ENCODE results near the gene CD2. TPM values are rescaled to one million over a fixed set of nuclear protein-coding genes. Genes with fewer than 3 reads are reported as not detected.

Gene CD2
- total RNA-seq, 1 experiment from 2014 or later, result 0.10 TPM

GRCh38 chr1:116766616-116767469 is 12.6 kb downstream of the CD2 start:
- ChIA-PET CTCF (no interaction called here), POLR2A (no interaction called here)
- ATAC-seq (no peak), DNase-seq (ENCODE audit: low read depth, low spot score) (no peak)
- Histone ChIP-seq H3K36me3 (ENCODE audit: control insufficient read depth, insufficient read depth, low read length) (no peaks in the 10 kb centered on the region), H3K9me3 (ENCODE audit: control insufficient read depth, insufficient read depth, low read depth, low read length) (no peaks in the 10 kb centered on the region), H3K27ac (ENCODE audit: low read length) (no peak overlapping the region), H3K4me3 (ENCODE audit: low read depth in 2 of 2, low read length in 2 of 2) (no peak overlapping the region), H3K27me3 (ENCODE audit: control insufficient read depth, insufficient read depth, low read length) (no peaks in the 10 kb centered on the region), H3K4me1 (ENCODE audit: control insufficient read depth, insufficient read depth, low read length) (no peaks in the 10 kb centered on the region)
- TF ChIP-seq SIN3A (IDR thresholded peaks at IDR 0.05; ENCODE audit: borderline replicate concordance, insufficient read depth, low read depth, low read length) (no peak), CTCF (IDR thresholded peaks at IDR 0.05) (no peak), POLR2AphosphoS5 (IDR thresholded peaks at IDR 0.05; ENCODE audit: low read depth, low read length) (no peak)
- no TSS peak for BruUV-seq (replicated peaks)
- in situ Hi-C loops (cut with HindIII; ENCODE audit: low pct_unique_long_range_greater_than_20kb, low sequenced_read_pairs) (no loop called here), intact Hi-C loops (cut with micrococcal nuclease; ENCODE audit: unreplicated experiment) (no loop called here)

- no peak for DNase-seq (ENCODE audit: low read depth, low spot score)
- Histone ChIP-seq H3K4me3 (ENCODE audit: low read depth in 2 of 2, low read length in 2 of 2) (no peak overlapping the region), H3K4me1 (ENCODE audit: control insufficient read depth, insufficient read depth, low read length) (no peaks in the 10 kb centered on the region), H3K27ac (ENCODE audit: low read length) (no peak overlapping the region), H3K36me3 (ENCODE audit: control insufficient read depth, insufficient read depth, low read length) (no peaks in the 10 kb centered on the region), H3K27me3 (ENCODE audit: control insufficient read depth, insufficient read depth, low read length) (no peaks in the 10 kb centered on the region), H3K9me3 (ENCODE audit: control insufficient read depth, insufficient read depth, low read depth, low read length) (no peaks in the 10 kb centered on the region)
- POLR2A ChIA-PET, result no interaction called here
- TF ChIP-seq POLR2AphosphoS5 (IDR thresholded peaks at IDR 0.05; ENCODE audit: low read depth, low read length), result no peak
- CTCF ChIA-PET, result interaction anchor here (0.5 kb wide), 1 partner anchor 71 kb away, joined by 8 read pairs; no protein-coding TSS in a partner anchor
- BruUV-seq (replicated peaks), result no TSS peak
- intact Hi-C loops (cut with micrococcal nuclease; ENCODE audit: unreplicated experiment), result no loop called here
- in situ Hi-C loops (cut with HindIII; ENCODE audit: low pct_unique_long_range_greater_than_20kb, low sequenced_read_pairs), result no loop called here
- ATAC-seq, result no peak
Measured at GRCh38 chr1:116767782-116768382, 13.7 kb downstream of the CD2 start.

- ChIA-PET CTCF (no interaction called here), POLR2A (no interaction called here)
- in situ Hi-C loops (cut with HindIII; ENCODE audit: low pct_unique_long_range_greater_than_20kb, low sequenced_read_pairs) (no loop called here), intact Hi-C loops (cut with micrococcal nuclease; ENCODE audit: unreplicated experiment) (no loop called here)
- ATAC-seq, result no peak
- TF ChIP-seq SIN3A (IDR thresholded peaks at IDR 0.05; ENCODE audit: borderline replicate concordance, insufficient read depth, low read depth, low read length), result no peak
- TF ChIP-seq, protein P1, sequence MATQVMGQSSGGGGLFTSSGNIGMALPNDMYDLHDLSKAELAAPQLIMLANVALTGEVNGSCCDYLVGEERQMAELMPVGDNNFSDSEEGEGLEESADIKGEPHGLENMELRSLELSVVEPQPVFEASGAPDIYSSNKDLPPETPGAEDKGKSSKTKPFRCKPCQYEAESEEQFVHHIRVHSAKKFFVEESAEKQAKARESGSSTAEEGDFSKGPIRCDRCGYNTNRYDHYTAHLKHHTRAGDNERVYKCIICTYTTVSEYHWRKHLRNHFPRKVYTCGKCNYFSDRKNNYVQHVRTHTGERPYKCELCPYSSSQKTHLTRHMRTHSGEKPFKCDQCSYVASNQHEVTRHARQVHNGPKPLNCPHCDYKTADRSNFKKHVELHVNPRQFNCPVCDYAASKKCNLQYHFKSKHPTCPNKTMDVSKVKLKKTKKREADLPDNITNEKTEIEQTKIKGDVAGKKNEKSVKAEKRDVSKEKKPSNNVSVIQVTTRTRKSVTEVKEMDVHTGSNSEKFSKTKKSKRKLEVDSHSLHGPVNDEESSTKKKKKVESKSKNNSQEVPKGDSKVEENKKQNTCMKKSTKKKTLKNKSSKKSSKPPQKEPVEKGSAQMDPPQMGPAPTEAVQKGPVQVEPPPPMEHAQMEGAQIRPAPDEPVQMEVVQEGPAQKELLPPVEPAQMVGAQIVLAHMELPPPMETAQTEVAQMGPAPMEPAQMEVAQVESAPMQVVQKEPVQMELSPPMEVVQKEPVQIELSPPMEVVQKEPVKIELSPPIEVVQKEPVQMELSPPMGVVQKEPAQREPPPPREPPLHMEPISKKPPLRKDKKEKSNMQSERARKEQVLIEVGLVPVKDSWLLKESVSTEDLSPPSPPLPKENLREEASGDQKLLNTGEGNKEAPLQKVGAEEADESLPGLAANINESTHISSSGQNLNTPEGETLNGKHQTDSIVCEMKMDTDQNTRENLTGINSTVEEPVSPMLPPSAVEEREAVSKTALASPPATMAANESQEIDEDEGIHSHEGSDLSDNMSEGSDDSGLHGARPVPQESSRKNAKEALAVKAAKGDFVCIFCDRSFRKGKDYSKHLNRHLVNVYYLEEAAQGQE (IDR thresholded peaks at IDR 0.05; ENCODE audit: insufficient read depth in 1 of 2, low read depth in 2 of 2, low read length in 1 of 2), result no peak
- no peak for TF ChIP-seq POLR2AphosphoS5 (IDR thresholded peaks at IDR 0.05; ENCODE audit: low read depth, low read length)
- no peak for TF ChIP-seq CTCF (IDR thresholded peaks at IDR 0.05)
- TF ChIP-seq TCF7L2 (IDR thresholded peaks at IDR 0.05; ENCODE audit: low read depth, low read length), result no peak
- no peaks in the 10 kb centered on the region for H3K36me3 ChIP-seq (ENCODE audit: control insufficient read depth, insufficient read depth, low read length)
- no TSS peak for BruUV-seq (replicated peaks)
- H3K4me3 ChIP-seq (ENCODE audit: low read depth in 2 of 2, low read length in 2 of 2), result no peak overlapping the region
- H3K9me3 ChIP-seq (ENCODE audit: control insufficient read depth, insufficient read depth, low read depth, low read length), result no peaks in the 10 kb centered on the region
- H3K4me1 ChIP-seq (ENCODE audit: control insufficient read depth, insufficient read depth, low read length), result no peaks in the 10 kb centered on the region
- no peak for DNase-seq (ENCODE audit: low read depth, low spot score)
- no peak overlapping the region for H3K27ac ChIP-seq (ENCODE audit: low read length)
- H3K27me3 ChIP-seq (ENCODE audit: control insufficient read depth, insufficient read depth, low read length), result no peaks in the 10 kb centered on the region
Measured at GRCh38 chr1:116768416-116769103, 14.3 kb downstream of the CD2 start.

All from Panc1 (cell line).